H9 (cell line): ENCODE measurements around the gene ANKRD11. TPM values are rescaled to one million over a fixed set of nuclear protein-coding genes. Genes with fewer than 3 reads are reported as not detected.
A peak's percentile ranks its signal among the peaks of the same experiment; 100 is the strongest.

Source experiments
- DNase-seq: peaks from one replicate; pipeline ENCODE4 v3.0.0-alpha.2; 2017
- H2AFZ ChIP-seq: one replicate; pipeline ENCODE4 v1.6.1; 2013; ENCODE audit warnings: mild to moderate bottlenecking, low read length, control low read depth, moderate library complexity
- H2AK5ac ChIP-seq: 2 replicates; pipeline ENCODE4 v1.6.1; 2013; ENCODE audit warnings: low read length, control low read depth, mixed read lengths; ENCODE audit not compliant: insufficient read length
- H2BK120ac ChIP-seq: one replicate; pipeline ENCODE4 v1.6.1; 2013; ENCODE audit warnings: low read depth, mild to moderate bottlenecking, low read length, control low read depth, inconsistent platforms; ENCODE audit not compliant: poor library complexity, severe bottlenecking
- H2BK12ac ChIP-seq: 2 replicates; pipeline ENCODE4 v1.6.1; 2013; ENCODE audit warnings: low read length, control low read depth, mixed read lengths, low read depth; ENCODE audit not compliant: insufficient read length
- H2BK15ac ChIP-seq: 2 replicates; pipeline ENCODE4 v1.6.1; 2013; ENCODE audit warnings: low read depth, low read length, control low read depth
- H2BK20ac ChIP-seq: one replicate; pipeline ENCODE4 v1.6.1; 2013; ENCODE audit warnings: low read depth, mild to moderate bottlenecking, low read length, control low read depth, inconsistent platforms; ENCODE audit not compliant: poor library complexity, severe bottlenecking
- H2BK5ac ChIP-seq: 2 replicates; pipeline ENCODE4 v1.6.1; 2013; ENCODE audit warnings: low read length, control low read depth, mixed read lengths; ENCODE audit not compliant: insufficient read length
- H3K14ac ChIP-seq: 2 replicates; pipeline ENCODE4 v1.6.1; 2013; ENCODE audit warnings: low read length, control low read depth; ENCODE audit not compliant: insufficient read depth
- H3K18ac ChIP-seq: 2 replicates; pipeline ENCODE4 v1.6.1; 2013; ENCODE audit warnings: low read depth, mild to moderate bottlenecking, mixed read lengths, low read length, control low read depth; ENCODE audit not compliant: insufficient read length
- H3K23ac ChIP-seq: 2 replicates; pipeline ENCODE4 v1.6.1; 2013; ENCODE audit warnings: low read length, control low read depth, mixed read lengths, low read depth; ENCODE audit not compliant: insufficient read length
- H3K23me2 ChIP-seq: 2 replicates; pipeline ENCODE4 v1.6.1; 2013; ENCODE audit warnings: low read depth, mild to moderate bottlenecking, mixed read lengths, low read length, control low read depth; ENCODE audit not compliant: insufficient read length, poor library complexity, severe bottlenecking
- H3K27ac ChIP-seq: 2 replicates; pipeline ENCODE4 v1.5.1; 2013; ENCODE audit warnings: low read length, control low read depth, mixed read lengths, low read depth; ENCODE audit not compliant: insufficient read length
- H3K27me3 ChIP-seq: 2 replicates; pipeline ENCODE4 v1.6.1; 2013; ENCODE audit warnings: low read length, control low read depth, inconsistent platforms; ENCODE audit not compliant: insufficient read depth
- H3K4ac ChIP-seq: 2 replicates; pipeline ENCODE4 v1.6.1; 2013; ENCODE audit warnings: low read depth, mild to moderate bottlenecking, control low read depth, inconsistent platforms, low read length, moderate library complexity
- H3K4me1 ChIP-seq: 2 replicates; pipeline ENCODE4 v1.6.1; 2013; ENCODE audit warnings: low read length, control low read depth, inconsistent platforms; ENCODE audit not compliant: insufficient read depth
- H3K4me2 ChIP-seq: 2 replicates; pipeline ENCODE4 v1.6.1; 2013; ENCODE audit warnings: low read length, control low read depth, mixed read lengths; ENCODE audit not compliant: insufficient read length, insufficient read depth
- H3K56ac ChIP-seq: 2 replicates; pipeline ENCODE4 v1.6.1; 2013; ENCODE audit warnings: low read depth, mild to moderate bottlenecking, mixed read lengths, low read length, control low read depth; ENCODE audit not compliant: insufficient read length
- H3K79me1 ChIP-seq: 2 replicates; pipeline ENCODE4 v1.6.1; 2013; ENCODE audit warnings: low read depth, mild to moderate bottlenecking, moderate library complexity, low read length, control low read depth, inconsistent platforms; ENCODE audit not compliant: insufficient read depth, poor library complexity, severe bottlenecking
- H3K79me2 ChIP-seq: 2 replicates; pipeline ENCODE4 v1.6.1; 2013; ENCODE audit warnings: low read length, control low read depth, inconsistent platforms; ENCODE audit not compliant: insufficient read depth
- H3K9ac ChIP-seq: 2 replicates; pipeline ENCODE4 v1.6.1; 2013; ENCODE audit warnings: low read length, control low read depth, mixed read lengths; ENCODE audit not compliant: insufficient read length; ENCODE audit errors: extremely low read depth
- H3K9me3 ChIP-seq: one replicate; pipeline ENCODE4 v1.6.1; 2013; ENCODE audit warnings: low read depth, low read length, inconsistent platforms; ENCODE audit not compliant: control insufficient read depth
- H3T11ph ChIP-seq: one replicate; pipeline ENCODE4 v1.6.1; 2013; ENCODE audit warnings: mild to moderate bottlenecking, low read length, control low read depth, inconsistent platforms
- H4K20me1 ChIP-seq: one replicate; pipeline ENCODE4 v1.6.1; 2013; ENCODE audit not compliant: control insufficient read depth, insufficient read length, insufficient read depth
- H4K5ac ChIP-seq: 2 replicates; pipeline ENCODE4 v1.6.1; 2013; ENCODE audit warnings: low read depth, mild to moderate bottlenecking, mixed read lengths, low read length, control low read depth; ENCODE audit not compliant: insufficient read length
- H4K8ac ChIP-seq: replicated peaks from 2 replicates; pipeline ENCODE4 v1.6.1; 2013; ENCODE audit warnings: low read length, control low read depth, mixed read lengths, low read depth; ENCODE audit not compliant: insufficient read length
- H4K91ac ChIP-seq: 2 replicates; pipeline ENCODE4 v1.6.1; 2013; ENCODE audit warnings: low read depth, mild to moderate bottlenecking, moderate library complexity, mixed read lengths, low read length, control low read depth; ENCODE audit not compliant: insufficient read length
- H3K27ac Mint-ChIP-seq, 3 experiments: 2 replicates in 2 of 3; 3 replicates in 1 of 3; pipeline ENCODE4 v1.8.0; 2020 to 2021; ENCODE audit warnings: mixed read lengths in 3 of 3, mild to moderate bottlenecking in 1 of 3, moderate library complexity in 1 of 3
- H3K27me3 Mint-ChIP-seq: 2 replicates; pipeline ENCODE4 v1.8.0; 2021; ENCODE audit warnings: low read depth, mild to moderate bottlenecking, moderate library complexity, mixed read lengths
- H3K36me3 Mint-ChIP-seq, 3 experiments: 2 replicates in 2 of 3; 3 replicates in 1 of 3; pipeline ENCODE4 v1.8.0; 2020 to 2021; ENCODE audit warnings: low read depth in 3 of 3, mixed read lengths in 3 of 3; ENCODE audit not compliant: insufficient read depth in 1 of 3
- H3K4me1 Mint-ChIP-seq, 2 experiments: 2 replicates each; pipeline ENCODE4 v1.8.0; 2020; ENCODE audit warnings: mixed read lengths in 2 of 2
- H3K4me3 Mint-ChIP-seq, 2 experiments: 2 replicates in 1 of 2; 3 replicates in 1 of 2; pipeline ENCODE4 v1.8.0; 2020 to 2021; ENCODE audit warnings: mild to moderate bottlenecking in 2 of 2, mixed read lengths in 2 of 2, moderate library complexity in 1 of 2
- H3K9me3 Mint-ChIP-seq, 2 experiments: 2 replicates in 1 of 2; 3 replicates in 1 of 2; pipeline ENCODE4 v1.8.0; 2020; ENCODE audit warnings: mild to moderate bottlenecking in 2 of 2, mixed read lengths in 2 of 2, moderate library complexity in 1 of 2
- WGBS: extraction: QIAGEN DNeasy Blood & Tissue Kit; methylation state at CpG from one replicate; pipeline ENCODE4 v1.1.7; 2013; ENCODE audit warnings: missing lambda C conversion rate, low lambda C conversion rate, mixed read lengths; ENCODE audit not compliant: insufficient read length; ENCODE audit errors: extremely low coverage; 5-methylcytosine and 5-hydroxymethylcytosine counted together
- total RNA-seq: library from RNA; stranded (reverse); gene quantifications from 2 replicates; pipeline ENCODE4 v1.2.1, GENCODE V29; 2021
- TF ChIP-seq, protein P1 (sequence below): fragments of 200-600 bp; sonication (generic); conservative IDR thresholded peaks from 3 replicates; pipeline ENCODE4 v1.8.0; 2021; ENCODE audit warnings: antibody characterized with exemption, mild to moderate bottlenecking

Gene ANKRD11
- total RNA-seq, 1 experiment from 2014 or later, result 181 TPM

GRCh38 chr16:89300976-89301360 is 189.4 kb downstream of the ANKRD11 start:
- no peak overlapping the region for H2BK15ac ChIP-seq
- no peak overlapping the region for H4K8ac ChIP-seq
- Mint-ChIP-seq H3K4me3 (no peak overlapping the region), H3K27ac (peak overlapping the region; percentile 85 to 91 (median 85); a peak in 4 of 7 replicates), H3K27me3 (no peaks in the 10 kb centered on the region; the same call in 1 of the 2 replicates), H3K36me3 (peaks cover 24 to 40% (median 40%) of the 10 kb centered on the region in 3 experiments), H3K9me3 (no peaks in the 10 kb centered on the region; a peak in 1 of 5 replicates), H3K4me1 (peaks cover 25 to 27% of the 10 kb centered on the region in 2 experiments)
- no peak overlapping the region for H4K91ac ChIP-seq
- peaks cover 2% of the 10 kb centered on the region; the same call in 1 of the 2 replicates for H3K4me1 ChIP-seq
- no peak overlapping the region for H2AK5ac ChIP-seq
- H3K79me1 ChIP-seq, result peaks cover 2% of the 10 kb centered on the region
- no peaks in the 10 kb centered on the region for H3K23me2 ChIP-seq
- H3K9me3 ChIP-seq, result no peaks in the 10 kb centered on the region
- DNase-seq, result no peak
- no peaks in the 10 kb centered on the region for H3K27me3 ChIP-seq
- no peak overlapping the region for H3K56ac ChIP-seq
- TF ChIP-seq, protein P1, sequence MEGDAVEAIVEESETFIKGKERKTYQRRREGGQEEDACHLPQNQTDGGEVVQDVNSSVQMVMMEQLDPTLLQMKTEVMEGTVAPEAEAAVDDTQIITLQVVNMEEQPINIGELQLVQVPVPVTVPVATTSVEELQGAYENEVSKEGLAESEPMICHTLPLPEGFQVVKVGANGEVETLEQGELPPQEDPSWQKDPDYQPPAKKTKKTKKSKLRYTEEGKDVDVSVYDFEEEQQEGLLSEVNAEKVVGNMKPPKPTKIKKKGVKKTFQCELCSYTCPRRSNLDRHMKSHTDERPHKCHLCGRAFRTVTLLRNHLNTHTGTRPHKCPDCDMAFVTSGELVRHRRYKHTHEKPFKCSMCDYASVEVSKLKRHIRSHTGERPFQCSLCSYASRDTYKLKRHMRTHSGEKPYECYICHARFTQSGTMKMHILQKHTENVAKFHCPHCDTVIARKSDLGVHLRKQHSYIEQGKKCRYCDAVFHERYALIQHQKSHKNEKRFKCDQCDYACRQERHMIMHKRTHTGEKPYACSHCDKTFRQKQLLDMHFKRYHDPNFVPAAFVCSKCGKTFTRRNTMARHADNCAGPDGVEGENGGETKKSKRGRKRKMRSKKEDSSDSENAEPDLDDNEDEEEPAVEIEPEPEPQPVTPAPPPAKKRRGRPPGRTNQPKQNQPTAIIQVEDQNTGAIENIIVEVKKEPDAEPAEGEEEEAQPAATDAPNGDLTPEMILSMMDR, result no peak
- no peak overlapping the region for H3K4me2 ChIP-seq
- H3K4ac ChIP-seq, result no peak overlapping the region
- H2BK20ac ChIP-seq, result no peak overlapping the region
- no peak overlapping the region for H3K18ac ChIP-seq
- no peak overlapping the region for H2AFZ ChIP-seq
- H3K9ac ChIP-seq, result no peak overlapping the region
- no peak overlapping the region for H3K27ac ChIP-seq
- H4K20me1 ChIP-seq, result no peaks in the 10 kb centered on the region
- H2BK12ac ChIP-seq, result no peak overlapping the region
- no peak overlapping the region for H3K23ac ChIP-seq
- H2BK120ac ChIP-seq, result no peak overlapping the region
- H3K79me2 ChIP-seq, result peaks cover 6% of the 10 kb centered on the region; the same call in 1 of the 2 replicates
- no CpG with 5 or more reads among the region's 9 CpGs for WGBS
- no peak overlapping the region for H4K5ac ChIP-seq
- no peak overlapping the region for H3T11ph ChIP-seq
- H3K14ac ChIP-seq, result no peak overlapping the region
- H2BK5ac ChIP-seq, result no peak overlapping the region
